HG03520 (cell line): Measurements from ENCODE around the gene OR52W1.
"Not testable (repeated sequence)": the region's sequence is repeated elsewhere in the genome, so short reads cannot be mapped to it uniquely, and the experiment has no call there.

ENCODE experiments used
- ATAC-seq: cut with Tn5 transposase; IDR thresholded peaks from one replicate; pipeline ENCODE4 v1.9.1; 2021; ENCODE audit warnings: mild to moderate bottlenecking, moderate library complexity; ENCODE audit not compliant: unreplicated experiment

Gene OR52W1

DNA sequence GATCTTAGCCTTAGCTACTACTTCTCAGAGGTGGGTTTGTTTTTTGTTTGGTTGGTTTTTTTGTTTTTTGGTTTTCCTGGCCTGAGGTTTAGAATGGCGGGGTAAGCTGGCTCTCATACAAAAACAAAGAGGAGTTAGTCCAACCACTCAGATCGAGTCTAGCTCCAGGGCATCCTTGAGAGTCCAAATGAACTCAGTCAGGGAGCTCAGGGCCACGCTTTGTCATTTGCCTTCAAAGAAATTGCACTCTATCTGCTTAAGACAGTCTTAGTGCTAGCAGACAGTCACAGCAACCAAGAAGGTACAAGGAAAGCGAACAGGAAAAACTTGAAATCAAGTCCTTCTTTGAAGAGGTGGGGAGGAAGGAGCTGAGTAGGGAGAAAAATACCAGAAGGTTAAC lies 17.5 kb downstream of the OR52W1 start:
- no peak for ATAC-seq

DNA sequence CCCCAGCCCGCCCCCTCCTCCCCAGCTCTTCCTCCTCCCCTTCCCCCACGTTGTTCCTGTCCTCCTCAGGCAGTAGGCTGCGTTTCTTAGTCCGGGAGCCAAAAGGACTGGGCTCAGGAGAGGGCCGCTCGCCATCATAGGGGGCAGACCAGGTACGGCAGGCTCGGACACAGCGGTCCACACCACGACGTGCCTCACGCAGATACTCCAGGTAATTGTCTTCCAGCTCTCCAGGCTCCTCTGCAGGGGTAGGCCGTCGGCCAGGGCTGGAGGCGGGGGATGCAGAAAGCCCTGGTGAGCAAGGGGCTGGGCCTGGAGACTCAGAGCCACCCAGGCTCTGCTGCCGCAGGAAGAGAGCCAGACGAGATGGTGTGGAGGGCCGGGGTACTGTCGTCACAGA lies 18.7 kb downstream of the OR52W1 start:
- no peak for ATAC-seq

GRCh38 chr11:6219359-6219758 lies 20.3 kb downstream of the OR52W1 start:
- no peak for ATAC-seq

DNA sequence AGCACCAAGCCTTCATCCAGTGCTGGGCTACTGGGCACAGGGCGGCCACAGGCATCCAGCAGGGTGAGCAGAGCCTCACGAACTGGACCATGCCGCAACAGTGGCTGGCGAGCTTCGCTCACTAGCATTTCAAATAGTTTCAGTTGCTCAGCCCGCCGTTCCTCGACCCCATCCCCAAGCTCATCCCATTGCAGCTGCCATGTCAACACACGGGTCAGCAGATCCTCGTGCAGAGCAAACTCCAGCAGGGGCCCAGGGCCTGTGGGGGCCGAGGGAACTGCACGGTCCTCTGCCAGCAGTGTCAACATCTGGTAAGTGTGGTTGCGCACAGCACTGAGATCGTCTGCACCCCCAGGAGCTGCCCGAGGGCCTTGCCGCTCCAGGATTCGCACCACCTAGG lies 24.8 kb downstream of the OR52W1 start:
- ATAC-seq, result no peak

- no peak for ATAC-seq
Observed at GRCh38 chr11:6224421-6224820, 25.4 kb downstream of the OR52W1 start.

- ATAC-seq, result no peak
Observed at GRCh38 chr11:6225024-6225423, 26.0 kb downstream of the OR52W1 start.

GRCh38 chr11:6225896-6226295 lies 26.9 kb downstream of the OR52W1 start:
- no peak for ATAC-seq

DNA sequence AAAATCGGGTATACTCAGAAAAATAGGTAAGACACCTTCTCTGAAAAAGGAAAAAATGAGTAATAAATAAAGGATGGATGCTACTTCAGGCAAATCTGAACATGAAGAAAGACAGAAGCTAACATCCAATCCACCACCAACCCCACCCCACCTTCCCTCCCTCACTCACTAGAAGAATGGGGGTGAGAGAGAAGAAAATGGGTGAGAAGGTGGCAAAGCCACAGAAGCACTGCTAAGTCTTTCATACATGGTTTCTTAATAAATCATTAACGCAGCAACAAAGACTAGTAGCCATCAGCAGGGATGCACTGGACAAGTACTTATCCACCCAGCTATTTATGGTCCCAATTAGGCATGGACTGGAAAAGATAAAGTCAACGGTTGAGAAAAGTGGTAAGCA lies 29.5 kb downstream of the OR52W1 start:
- no peak for ATAC-seq

DNA sequence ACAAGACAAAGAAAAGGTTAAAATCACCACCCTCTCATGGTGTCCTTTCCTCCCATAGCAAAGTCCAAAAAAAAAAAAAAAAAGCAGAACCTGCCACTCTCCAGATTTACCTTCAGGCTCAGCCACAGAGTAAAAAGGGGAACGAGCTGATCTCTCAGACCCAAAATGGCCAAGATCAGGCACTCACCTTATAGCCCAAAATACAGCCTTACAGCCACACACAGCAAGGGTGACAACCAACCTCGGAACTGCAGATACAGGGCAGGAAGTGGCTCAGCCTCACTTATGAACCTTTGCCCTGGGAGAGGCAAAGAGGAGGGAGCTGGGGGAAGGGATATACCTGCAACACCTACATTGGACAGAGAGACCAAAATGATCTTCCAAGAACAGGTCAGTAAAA lies 30.9 kb downstream of the OR52W1 start:
- no peak for ATAC-seq

GRCh38 chr11:6232899-6233298 lies 33.9 kb downstream of the OR52W1 start:
- ATAC-seq, result no peak

DNA sequence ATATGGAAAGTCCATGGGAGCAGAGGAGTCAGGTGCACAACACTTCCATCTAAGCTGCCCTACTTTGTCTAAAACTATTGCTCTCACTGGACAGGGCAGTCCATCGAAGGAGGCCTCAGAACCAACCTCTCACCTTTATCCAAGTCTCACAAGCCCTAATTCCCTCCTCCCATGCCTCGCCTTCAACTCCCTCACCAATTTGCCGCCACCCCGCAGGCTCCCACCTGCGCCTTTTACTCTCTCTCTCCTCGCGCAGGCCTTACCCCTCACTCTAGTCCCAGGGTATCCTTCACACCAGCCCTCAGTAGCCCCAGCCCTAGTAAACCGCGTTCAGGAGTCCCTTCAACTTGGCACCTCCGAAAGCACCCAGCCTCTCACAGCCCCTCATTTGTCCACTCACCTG lies 35.0 kb downstream of the OR52W1 start:
- no peak for ATAC-seq

- ATAC-seq, result peak; percentile 95
Observed at GRCh38 chr11:6234387-6235107, 35.5 kb downstream of the OR52W1 start, which contains the start of gene FHIP1B. Gene FHIP1B, minus strand, starts transcription at chr11:6234636. Its CDS starts 10,120 bp downstream, at chr11:6224516.

DNA sequence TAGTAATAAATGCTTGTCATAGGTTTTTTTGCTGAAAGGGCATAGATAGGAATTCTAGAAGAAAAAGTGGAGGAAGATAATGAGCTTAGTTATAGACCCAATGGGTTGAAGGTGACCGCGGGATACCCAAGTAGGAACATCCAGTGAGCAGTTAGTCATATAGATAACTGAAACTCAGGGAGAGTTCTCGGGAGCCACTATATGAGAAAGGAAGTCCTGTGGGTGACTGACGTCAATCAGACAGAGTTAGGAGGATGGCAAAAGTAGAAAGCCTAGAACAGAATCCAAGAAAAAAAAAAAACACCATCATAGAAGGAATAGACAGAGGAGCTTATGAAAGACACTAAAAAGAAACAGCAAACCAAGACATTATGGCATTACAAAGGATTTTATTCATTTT lies 38.2 kb downstream of the OR52W1 start:
- ATAC-seq, result no peak

DNA sequence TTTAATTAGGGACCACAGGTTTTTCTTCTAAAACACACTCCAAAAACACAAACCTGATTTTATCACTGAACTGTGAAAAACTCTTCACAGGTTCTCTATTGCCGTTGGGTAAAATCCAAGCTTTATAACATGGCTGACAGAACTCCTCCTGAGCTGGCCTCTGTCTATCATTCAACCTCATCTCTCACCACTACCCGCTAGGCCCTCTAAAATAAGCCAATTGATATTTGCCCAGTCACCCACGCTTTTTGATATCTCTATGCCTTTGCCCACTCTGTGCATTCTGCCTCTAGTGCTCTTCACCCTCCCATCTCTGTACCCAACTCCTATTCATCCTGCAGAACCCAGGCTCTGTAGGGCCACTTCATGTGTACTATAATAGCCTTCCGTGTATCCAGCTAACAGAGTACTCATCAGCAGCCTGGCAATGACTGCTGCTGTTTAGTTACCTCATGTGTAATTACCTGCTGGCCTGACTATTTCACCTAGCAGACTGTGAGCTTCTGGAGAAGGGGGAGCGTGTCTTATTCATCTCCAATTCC lies 38.8 kb downstream of the OR52W1 start:
- ATAC-seq, result no peak

DNA sequence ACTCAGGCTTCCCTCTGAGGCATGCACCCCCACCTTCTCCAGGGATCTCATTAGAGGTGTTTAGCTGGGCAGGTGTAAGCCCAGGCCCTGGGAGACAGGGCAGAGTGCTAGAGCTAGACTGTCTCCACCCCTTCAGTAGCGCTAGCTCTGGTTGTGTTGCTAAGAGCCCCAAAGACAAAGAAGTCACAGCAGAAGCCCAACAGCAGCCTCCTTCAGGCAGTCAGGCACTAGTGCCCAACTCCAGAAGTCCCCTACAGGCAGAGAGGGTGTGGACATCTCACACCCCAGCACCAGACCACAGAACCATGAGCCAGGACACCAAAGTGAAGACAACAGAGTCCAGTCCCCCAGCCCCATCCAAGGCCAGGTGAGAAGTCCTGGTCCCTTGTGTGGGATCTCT lies 39.9 kb downstream of the OR52W1 start, which contains the start of gene CNGA4:
Gene CNGA4 (plus strand): TSS at position 188 of the 400 bp plus-strand sequence. CDS start 118 bp downstream, at position 306.
- ATAC-seq, result no peak

DNA sequence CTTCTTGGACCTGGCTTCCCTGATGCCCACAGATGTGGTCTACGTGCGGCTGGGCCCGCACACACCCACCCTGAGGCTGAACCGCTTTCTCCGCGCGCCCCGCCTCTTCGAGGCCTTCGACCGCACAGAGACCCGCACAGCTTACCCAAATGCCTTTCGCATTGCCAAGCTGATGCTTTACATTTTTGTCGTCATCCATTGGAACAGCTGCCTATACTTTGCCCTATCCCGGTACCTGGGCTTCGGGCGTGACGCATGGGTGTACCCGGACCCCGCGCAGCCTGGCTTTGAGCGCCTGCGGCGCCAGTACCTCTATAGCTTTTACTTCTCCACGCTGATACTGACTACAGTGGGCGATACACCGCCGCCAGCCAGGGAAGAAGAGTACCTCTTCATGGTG lies 41.1 kb downstream of the OR52W1 start:
- ATAC-seq, result no peak

DNA sequence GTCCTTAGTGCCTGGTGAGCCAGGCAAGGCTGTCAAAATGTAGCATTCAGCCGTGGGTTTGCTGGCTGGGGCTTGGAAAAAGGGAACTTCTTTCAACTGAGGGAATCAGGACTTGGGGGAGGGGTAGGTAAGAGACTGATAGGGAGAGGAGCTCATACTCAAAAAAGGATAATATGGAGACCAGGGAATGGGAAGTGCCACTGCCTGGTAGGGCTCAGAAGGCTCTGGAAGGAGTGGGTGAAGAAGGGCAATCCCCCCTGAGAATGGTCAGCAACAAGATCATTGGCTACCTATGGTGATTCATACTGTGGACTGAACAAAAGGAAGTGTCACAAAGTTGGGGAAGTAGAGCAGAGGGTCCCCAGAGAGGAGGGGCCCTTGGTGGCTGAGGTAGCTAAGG lies 41.8 kb downstream of the OR52W1 start:
- ATAC-seq, result no peak

- no peak for ATAC-seq
Observed at GRCh38 chr11:6241316-6241715, 42.3 kb downstream of the OR52W1 start.

DNA sequence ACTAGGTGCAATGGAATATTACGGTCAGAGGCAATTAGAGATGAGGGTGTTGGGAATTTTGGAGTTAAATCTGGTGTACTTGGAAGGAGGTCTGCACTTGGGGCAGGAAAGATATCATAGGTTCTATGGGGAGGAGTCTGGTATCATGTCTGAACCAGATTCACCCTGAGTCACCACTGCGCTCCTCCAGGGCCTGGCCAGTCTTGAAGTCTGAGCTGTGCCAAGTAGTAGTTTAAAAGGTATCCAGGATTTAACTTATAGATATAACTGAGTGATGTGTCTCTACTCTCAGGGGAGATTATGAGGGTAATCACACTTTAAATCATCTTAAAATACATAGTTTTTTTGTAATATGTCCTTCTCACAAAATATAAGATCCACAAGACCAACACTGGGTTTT lies 46.5 kb downstream of the OR52W1 start:
- no peak for ATAC-seq

DNA sequence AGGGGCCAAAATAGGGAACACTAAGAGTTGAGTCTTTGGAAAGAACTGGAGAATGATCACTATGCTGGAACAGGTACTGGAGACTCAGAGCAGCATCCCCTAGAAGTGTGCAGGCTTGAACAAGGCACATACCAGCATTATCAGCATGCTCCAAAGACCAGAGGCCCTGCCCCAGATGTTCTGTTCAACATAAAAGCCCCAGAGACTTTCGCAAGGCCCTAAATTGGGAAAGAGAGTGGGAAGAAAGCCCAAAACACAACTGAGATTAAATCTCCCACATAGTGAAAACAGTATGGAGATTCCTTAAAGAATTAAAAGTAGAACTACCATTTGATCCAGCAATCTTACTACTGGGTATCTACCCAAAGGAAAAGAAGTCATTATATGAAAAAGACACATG lies 49.2 kb downstream of the OR52W1 start:
- ATAC-seq, result no peak

DNA sequence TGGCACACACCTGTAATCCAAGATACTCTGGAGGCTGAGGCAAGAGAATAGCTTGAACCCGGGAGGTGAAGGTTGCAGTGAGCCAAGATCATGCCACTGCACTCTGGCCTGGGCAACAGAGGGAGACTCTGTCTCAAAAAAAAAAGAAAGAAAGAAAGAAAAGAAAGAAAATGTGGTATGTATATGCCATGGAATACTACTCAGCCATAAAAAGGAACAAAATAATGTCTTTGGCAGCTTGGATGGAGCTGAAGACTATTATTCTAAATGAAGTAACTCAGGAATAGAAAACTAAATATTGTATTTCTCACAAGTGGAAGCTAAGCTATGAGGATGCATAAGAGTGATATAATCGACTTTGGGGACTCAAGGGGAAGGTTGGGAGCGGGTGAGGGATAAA lies 49.9 kb downstream of the OR52W1 start:
- not testable (repeated sequence) for ATAC-seq
